ENCODE data around the gene DENND1B.
A peak's percentile ranks its signal among the peaks of the same experiment; 100 is the strongest.

DENND1B gene

GRCh38 chr1:197666769-197667285, 108.5 kb downstream of the DENND1B start:
- DNase-seq (ENCODE audit: insufficient read length, low spot score) (no peak), FAIRE-seq (no peak)
- TF ChIP-seq, protein P1, sequence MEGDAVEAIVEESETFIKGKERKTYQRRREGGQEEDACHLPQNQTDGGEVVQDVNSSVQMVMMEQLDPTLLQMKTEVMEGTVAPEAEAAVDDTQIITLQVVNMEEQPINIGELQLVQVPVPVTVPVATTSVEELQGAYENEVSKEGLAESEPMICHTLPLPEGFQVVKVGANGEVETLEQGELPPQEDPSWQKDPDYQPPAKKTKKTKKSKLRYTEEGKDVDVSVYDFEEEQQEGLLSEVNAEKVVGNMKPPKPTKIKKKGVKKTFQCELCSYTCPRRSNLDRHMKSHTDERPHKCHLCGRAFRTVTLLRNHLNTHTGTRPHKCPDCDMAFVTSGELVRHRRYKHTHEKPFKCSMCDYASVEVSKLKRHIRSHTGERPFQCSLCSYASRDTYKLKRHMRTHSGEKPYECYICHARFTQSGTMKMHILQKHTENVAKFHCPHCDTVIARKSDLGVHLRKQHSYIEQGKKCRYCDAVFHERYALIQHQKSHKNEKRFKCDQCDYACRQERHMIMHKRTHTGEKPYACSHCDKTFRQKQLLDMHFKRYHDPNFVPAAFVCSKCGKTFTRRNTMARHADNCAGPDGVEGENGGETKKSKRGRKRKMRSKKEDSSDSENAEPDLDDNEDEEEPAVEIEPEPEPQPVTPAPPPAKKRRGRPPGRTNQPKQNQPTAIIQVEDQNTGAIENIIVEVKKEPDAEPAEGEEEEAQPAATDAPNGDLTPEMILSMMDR (IDR thresholded peaks at IDR 0.05; ENCODE audit: insufficient read depth, missing control alignments), result no peak

DNA sequence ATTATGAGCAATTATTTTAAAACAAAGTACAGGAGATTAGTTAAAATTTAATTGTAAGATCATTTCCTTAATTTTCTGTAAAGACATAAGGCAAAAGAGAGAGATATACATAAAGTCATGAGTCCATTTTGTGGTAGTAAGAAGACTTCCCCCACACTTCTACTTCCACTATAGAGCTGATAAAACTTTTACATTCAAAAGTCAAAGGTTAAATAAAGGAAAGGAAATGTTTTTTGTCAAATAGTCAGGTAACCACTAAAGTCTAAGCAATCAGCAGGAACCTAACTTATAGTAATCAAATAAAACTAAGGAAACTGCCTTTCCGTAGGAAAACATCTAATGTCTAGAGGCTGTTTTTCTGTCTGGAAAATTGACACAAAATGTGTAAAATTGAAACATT, 110.9 kb downstream of the DENND1B start:
- FAIRE-seq, result peak; percentile 93
- TF ChIP-seq, protein P1 (IDR thresholded peaks at IDR 0.05; ENCODE audit: insufficient read depth, missing control alignments), result no peak

DNA sequence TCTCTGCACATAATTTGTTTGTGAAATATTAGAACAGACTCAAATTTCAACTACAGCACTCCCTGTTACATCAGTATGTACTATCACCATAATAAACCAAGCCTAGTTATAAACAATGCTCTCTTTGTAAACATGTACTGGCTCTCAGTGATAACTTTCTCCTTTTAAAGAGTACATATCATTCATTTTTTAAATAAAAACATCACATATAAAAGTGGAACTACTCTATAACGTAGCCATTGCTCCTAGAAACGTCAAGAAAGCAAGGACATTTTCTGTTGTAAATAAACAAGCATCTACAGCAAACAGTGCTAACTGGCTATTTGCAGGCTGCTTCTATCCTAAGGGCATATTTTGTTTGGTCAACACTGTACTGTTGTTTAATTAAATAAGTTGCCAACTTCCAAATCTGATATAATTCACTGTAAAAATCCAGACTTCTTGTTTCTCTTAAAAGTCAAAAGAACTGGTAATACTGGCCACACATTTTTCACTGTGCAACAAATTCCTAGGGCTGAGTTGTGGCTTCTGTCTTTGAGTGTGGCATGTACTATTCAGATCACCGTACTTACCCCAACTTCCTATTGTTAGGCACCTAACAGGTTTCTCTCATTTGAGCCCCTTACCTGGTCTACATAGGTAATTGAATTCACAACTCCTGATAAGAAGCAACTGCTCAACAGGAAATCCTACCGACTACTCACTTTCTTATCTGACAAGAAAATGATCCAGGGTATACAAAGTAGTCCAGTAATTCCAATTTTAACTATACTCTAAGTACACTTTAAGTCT, 111.9 kb downstream of the DENND1B start:
- DNase-seq (ENCODE audit: insufficient read length, low spot score) (no peak), FAIRE-seq (no peak)
- TF ChIP-seq, protein P1 (IDR thresholded peaks at IDR 0.05; ENCODE audit: insufficient read depth, missing control alignments), result no peak

More for the DNA sequence above, 110.9 kb downstream of the DENND1B start:
- DNase-seq (ENCODE audit: insufficient read length, low spot score), result no peak

- DNase-seq (ENCODE audit: insufficient read length, low spot score) (no peak), FAIRE-seq (peak; percentile 89)
- TF ChIP-seq, protein P1 (IDR thresholded peaks at IDR 0.05; ENCODE audit: insufficient read depth, missing control alignments), result no peak
These were observed 114.9 kb downstream of the DENND1B start for GRCh38 chr1:197660389-197660788.

DNA sequence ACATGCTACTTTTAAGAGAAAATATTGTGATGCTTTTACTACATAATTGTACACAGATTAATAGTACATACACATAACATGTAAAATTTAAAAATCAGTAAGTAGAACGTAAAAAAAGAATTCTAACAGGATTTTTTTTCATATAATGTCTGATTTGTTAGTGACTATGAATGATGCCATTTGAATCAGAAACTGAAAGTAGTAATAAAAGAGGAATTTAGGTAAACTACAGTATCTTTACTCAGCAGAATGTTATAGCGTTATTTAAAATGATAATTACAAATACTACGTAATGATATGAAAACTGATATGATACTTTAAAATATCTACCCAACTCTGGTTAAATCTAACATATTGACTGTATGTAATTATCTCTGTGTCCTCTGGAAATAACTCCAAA, 116.1 kb downstream of the DENND1B start:
- FAIRE-seq (peak; percentile 96), DNase-seq (ENCODE audit: insufficient read length, low spot score) (no peak)
- TF ChIP-seq, protein P1 (IDR thresholded peaks at IDR 0.05; ENCODE audit: insufficient read depth, missing control alignments), result no peak

- TF ChIP-seq, protein P1 (IDR thresholded peaks at IDR 0.05; ENCODE audit: insufficient read depth, missing control alignments), result no peak
- DNase-seq (ENCODE audit: insufficient read length, low spot score) (no peak), FAIRE-seq (no peak)
These were observed 126.1 kb downstream of the DENND1B start for GRCh38 chr1:197649188-197649587.

DNA sequence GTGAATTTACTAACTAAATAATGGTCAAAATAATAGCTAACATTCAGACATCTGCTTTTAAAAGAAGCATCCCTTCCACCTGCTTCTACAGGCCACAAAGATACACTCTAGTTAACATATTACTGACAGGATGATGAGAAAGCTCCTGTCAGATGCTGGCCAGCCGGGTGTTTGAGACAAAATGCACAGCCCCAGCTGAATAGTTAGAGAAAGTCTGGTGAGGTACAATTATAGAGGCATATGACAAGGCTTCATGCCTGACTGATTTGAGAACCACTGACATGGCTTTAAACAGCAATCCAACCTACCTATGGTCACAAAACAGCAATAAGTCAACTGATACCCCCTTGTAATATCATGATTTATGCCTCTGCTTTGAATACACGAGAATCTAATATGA, 137.0 kb downstream of the DENND1B start:
- TF ChIP-seq, protein P1 (IDR thresholded peaks at IDR 0.05; ENCODE audit: insufficient read depth, missing control alignments), result no peak
- no peak for FAIRE-seq
- DNase-seq (ENCODE audit: insufficient read length, low spot score), result no peak
